22Rv1 (cell line): ENCODE data around the gene CUTA.

ENCODE experiments used
- H3K27ac ChIP-seq: fragments of 450-650 bp; 2 replicates; pipeline ENCODE4 v1.5.1; 2017
- ZFX ChIP-seq: fragments of 450-650 bp; IDR thresholded peaks from 2 replicates; pipeline ENCODE4 v1.6.1; 2017; ENCODE audit warnings: antibody characterized with exemption, borderline replicate concordance
- TF ChIP-seq, protein P1 (sequence below): fragments of 450-650 bp; IDR thresholded peaks from 2 replicates; pipeline ENCODE4 v1.5.1; 2017; ENCODE audit warnings: mild to moderate bottlenecking

CUTA gene

DNA sequence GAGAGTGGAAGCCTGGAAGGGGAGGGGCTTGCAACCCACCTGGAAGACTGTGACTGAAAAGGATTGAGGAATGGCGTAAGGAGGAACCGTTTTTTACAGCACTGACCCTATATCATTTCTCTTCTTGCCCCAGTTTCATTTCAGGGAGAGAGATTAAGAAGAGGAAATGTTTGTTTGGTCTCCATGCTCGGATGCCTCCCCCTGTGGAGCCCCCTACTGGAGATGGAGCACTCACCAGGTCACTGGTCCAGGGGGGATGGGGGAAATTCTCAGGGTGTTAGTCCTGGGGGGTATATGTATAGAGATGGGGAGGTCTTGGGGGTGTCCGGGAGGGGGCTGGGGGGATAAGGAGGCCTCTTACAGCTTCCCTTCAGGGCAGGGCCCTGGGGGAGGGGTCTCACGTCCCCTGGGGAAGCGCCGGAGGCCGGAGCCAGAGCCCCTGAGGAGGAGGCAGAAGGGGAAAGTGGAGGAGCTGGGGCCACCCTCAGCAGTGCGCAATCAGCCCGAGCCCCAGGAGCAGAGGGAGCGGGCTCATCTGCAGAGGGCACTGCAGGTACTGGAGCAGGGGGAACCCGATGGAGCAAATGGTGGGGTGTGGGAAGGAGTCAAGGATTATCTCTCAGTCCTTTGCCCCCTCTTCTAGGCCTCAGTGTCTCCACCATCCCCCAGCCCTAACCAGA, 3.2 kb downstream of the CUTA start:
- H3K27ac ChIP-seq = 0 out of 2 replicates have a peak overlapping the region, but pooled peaks have one; percentile 96
- TF ChIP-seq, protein P1, sequence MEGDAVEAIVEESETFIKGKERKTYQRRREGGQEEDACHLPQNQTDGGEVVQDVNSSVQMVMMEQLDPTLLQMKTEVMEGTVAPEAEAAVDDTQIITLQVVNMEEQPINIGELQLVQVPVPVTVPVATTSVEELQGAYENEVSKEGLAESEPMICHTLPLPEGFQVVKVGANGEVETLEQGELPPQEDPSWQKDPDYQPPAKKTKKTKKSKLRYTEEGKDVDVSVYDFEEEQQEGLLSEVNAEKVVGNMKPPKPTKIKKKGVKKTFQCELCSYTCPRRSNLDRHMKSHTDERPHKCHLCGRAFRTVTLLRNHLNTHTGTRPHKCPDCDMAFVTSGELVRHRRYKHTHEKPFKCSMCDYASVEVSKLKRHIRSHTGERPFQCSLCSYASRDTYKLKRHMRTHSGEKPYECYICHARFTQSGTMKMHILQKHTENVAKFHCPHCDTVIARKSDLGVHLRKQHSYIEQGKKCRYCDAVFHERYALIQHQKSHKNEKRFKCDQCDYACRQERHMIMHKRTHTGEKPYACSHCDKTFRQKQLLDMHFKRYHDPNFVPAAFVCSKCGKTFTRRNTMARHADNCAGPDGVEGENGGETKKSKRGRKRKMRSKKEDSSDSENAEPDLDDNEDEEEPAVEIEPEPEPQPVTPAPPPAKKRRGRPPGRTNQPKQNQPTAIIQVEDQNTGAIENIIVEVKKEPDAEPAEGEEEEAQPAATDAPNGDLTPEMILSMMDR = peak; percentile 56
- no peak for TF ChIP-seq ZFX

- H3K27ac ChIP-seq = peak overlapping the region; percentile 96
- TF ChIP-seq, protein P1 = no peak
- TF ChIP-seq ZFX = no peak
Measured at GRCh38 chr6:33413241-33414120, 4.4 kb downstream of the CUTA start.

GRCh38 chr6:33412140-33413009, 5.5 kb downstream of the CUTA start:
- TF ChIP-seq, protein P1 = no peak
- TF ChIP-seq ZFX = no peak
- peak overlapping the region; percentile 96 for H3K27ac ChIP-seq

DNA sequence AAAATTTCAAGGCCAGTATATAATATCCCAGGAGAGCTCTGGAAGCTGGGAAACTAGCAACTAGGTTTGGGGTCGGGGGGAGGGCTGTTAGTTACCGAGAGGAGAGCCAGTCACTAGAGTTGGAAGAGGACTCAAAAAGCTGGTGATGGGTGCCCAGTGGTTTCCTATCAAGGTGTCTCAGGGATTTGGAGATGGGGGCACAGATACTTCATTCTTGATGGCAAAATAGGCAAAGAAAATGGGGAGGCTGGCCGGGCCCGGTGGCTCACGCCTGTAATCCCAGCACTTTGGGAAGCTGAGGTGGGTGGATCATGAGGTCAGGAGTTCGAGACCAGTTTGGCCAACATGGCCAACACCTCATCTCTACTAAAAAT, 6.3 kb downstream of the CUTA start:
- TF ChIP-seq, protein P1 = no peak
- TF ChIP-seq ZFX = no peak
- H3K27ac ChIP-seq = peak overlapping the region; percentile 96

- peak within 1 kb of the TSS; percentile 96 for H3K27ac ChIP-seq
- TF ChIP-seq ZFX = no peak
- TF ChIP-seq, protein P1 = peak; percentile 30; the same call in 1 of the 2 replicates
Measured at GRCh38 chr6:33410711-33411631, 6.9 kb downstream of the CUTA start, which contains the start of gene PHF1. TSS of gene PHF1 (plus strand) at chr6:33411014. CDS start at chr6:33412264, 1,250 bp downstream.

DNA sequence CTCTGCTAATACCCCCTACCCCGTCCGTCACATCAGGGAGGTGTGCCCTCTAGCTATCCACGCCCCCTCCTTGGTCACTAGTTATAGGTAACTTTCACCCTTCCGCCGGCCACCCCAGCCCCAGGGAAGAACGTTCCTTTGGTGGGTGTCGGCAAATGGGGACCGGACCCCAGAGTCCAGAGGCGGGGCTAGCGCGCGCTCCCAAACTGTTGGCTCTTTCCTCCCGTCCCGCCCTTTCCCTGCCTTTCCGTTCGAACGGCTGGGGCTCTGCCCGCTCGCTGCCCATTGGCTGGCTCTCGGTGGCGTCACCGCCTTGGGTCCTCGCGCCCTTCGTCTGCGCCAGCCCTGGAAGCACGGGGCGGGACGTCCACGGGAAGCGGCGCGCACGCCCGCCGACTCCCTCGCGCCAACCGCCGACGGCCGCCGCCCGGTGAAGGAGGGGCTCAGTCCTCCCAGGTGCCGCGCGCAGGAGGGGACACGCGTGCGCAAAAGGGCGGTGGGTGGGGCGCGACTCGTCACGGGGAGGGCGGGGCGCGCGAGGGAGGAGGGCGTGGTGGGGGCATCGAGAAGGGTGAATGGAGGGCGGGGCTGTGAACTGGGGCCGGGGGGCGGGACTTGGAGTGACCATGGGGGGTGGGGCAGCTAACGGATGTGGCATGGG, 7.7 kb downstream of the CUTA start:
- TF ChIP-seq ZFX = no peak
- TF ChIP-seq, protein P1 = no peak
- peak overlapping the region; percentile 96 for H3K27ac ChIP-seq
